ENCODE results near the gene IFI6.

Gene IFI6

DNA sequence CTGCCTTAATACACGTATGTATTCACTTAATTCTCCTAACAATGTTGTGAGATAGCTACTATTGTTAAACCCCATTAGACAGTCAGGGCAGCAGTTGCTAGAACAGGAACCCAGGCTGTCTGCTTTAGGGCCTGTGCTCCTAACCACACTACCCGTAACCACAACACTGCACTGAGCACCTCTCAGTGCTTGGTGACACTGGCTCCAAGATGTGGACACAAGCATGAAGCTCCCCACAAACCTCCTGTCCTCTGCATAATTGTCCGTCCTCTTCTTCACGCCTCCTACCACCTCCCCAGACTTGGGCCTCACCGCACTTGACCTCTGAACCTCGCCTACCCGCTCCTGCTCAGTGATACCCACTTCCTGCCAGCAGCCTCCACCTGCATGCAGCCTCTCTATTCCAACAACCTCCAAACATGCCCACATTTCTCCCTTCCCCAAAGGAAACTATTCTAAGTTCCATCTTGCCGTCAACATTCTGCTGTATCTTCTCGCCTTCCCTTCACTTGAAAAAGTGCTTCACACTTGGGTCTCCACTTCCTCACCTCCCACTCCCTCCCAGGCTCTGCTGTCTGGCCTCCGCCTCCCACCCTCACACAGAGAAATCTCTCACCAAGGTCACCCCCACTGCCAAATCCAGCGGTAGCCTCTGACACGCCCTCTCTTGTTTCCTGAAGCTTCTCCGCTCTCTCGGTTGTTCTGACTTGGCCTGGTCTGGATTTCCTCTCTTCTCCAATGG is 53.5 kb downstream of the IFI6 start:
- Mint-ChIP-seq H3K4me1 (ENCODE audit: low read depth) (peaks cover 52% of the 10 kb centered on the region), H3K4me3 (no peak overlapping the region), H3K36me3 (ENCODE audit: low read depth) (no peaks in the 10 kb centered on the region)

DNA sequence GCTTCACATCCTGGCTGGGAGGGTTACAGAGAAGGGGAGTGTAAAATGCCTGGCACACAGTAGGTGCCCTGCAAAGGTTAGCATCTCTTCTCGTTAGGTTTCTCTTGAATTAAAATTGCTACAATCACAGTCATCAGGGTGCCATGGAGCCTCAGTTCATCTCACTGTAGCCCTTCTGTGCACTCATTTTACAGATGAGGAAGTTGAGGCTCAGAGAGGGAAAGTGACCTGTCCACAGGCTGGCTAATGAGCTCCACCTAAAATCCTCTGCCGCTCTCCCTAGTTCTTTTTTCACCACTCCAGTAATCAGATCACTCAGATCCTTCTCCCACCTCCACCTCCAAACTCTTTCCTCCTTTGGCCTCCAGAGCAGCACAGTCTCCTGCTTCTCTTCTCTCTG is 54.6 kb downstream of the IFI6 start:
- no peak overlapping the region for H3K4me3 Mint-ChIP-seq
- peaks cover 55% of the 10 kb centered on the region for H3K4me1 Mint-ChIP-seq (ENCODE audit: low read depth)
- no peaks in the 10 kb centered on the region for H3K36me3 Mint-ChIP-seq (ENCODE audit: low read depth)
- H3K27me3 Mint-ChIP-seq: no peaks in the 10 kb centered on the region
- H3K9me3 Mint-ChIP-seq: no peaks in the 10 kb centered on the region
- DNase-seq: no peak
- H3K27ac Mint-ChIP-seq: peak overlapping the region; percentile 47

More for the DNA sequence above, 53.5 kb downstream of the IFI6 start:
- H3K27me3 Mint-ChIP-seq: no peaks in the 10 kb centered on the region
- peak overlapping the region; percentile 77 for H3K27ac Mint-ChIP-seq
- no peak for DNase-seq
- H3K9me3 Mint-ChIP-seq: no peaks in the 10 kb centered on the region

DNA sequence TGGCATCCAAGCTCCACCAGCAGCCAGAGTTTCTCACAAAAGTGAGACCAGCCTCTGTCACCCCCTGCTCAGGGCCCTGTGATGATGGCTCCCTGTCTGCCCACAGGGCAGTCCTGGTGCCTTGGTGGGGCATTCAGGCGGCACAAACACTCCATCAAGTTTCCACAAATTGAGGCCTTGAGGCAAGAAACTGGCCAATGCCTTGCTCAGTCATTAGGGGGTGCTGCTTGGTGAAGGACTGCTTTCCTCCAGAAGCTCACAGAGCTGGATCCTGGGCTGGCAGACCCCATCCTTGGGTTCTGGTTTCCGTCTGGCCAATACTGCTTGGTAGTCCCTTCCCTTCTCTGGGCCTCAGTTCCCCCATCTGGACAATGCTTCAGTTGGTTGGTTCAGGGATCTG is 55.6 kb downstream of the IFI6 start:
- Mint-ChIP-seq H3K4me1 (ENCODE audit: low read depth) (peaks cover 56% of the 10 kb centered on the region), H3K4me3 (no peak overlapping the region), H3K27me3 (no peaks in the 10 kb centered on the region), H3K9me3 (no peaks in the 10 kb centered on the region), H3K36me3 (ENCODE audit: low read depth) (no peaks in the 10 kb centered on the region), H3K27ac (no peak overlapping the region)
- no peak for DNase-seq
